ENCODE results near the gene LBH.

LBH gene

DNA sequence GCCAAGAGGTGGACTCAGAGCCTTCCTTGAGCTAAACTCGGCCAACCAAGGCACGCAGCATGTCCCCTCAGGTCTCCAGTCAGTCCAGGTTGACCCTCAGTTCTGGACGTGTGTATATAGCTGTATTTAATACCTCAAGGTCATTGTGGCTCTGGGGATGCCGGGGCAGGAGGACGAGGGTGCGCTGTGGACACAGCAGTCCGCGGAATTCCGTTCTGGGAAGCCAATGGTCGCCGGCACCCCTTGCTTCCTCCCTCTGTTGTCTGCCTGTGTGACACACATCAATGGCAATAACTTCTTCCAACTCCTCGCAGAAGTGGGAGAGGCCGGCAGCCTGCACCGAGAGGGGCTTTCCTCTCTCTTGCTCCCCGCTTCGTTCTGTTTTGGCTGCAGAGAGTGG lies 27.7 kb downstream of the LBH start:
- no peak for DNase-seq (ENCODE audit: low read depth)
- no peak overlapping the region for H3K4me3 ChIP-seq (ENCODE audit: low read length)
- TF ChIP-seq, protein P1, sequence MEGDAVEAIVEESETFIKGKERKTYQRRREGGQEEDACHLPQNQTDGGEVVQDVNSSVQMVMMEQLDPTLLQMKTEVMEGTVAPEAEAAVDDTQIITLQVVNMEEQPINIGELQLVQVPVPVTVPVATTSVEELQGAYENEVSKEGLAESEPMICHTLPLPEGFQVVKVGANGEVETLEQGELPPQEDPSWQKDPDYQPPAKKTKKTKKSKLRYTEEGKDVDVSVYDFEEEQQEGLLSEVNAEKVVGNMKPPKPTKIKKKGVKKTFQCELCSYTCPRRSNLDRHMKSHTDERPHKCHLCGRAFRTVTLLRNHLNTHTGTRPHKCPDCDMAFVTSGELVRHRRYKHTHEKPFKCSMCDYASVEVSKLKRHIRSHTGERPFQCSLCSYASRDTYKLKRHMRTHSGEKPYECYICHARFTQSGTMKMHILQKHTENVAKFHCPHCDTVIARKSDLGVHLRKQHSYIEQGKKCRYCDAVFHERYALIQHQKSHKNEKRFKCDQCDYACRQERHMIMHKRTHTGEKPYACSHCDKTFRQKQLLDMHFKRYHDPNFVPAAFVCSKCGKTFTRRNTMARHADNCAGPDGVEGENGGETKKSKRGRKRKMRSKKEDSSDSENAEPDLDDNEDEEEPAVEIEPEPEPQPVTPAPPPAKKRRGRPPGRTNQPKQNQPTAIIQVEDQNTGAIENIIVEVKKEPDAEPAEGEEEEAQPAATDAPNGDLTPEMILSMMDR (conservative IDR thresholded peaks at IDR 0.05; ENCODE audit: low read depth, low read length) = no peak

DNA sequence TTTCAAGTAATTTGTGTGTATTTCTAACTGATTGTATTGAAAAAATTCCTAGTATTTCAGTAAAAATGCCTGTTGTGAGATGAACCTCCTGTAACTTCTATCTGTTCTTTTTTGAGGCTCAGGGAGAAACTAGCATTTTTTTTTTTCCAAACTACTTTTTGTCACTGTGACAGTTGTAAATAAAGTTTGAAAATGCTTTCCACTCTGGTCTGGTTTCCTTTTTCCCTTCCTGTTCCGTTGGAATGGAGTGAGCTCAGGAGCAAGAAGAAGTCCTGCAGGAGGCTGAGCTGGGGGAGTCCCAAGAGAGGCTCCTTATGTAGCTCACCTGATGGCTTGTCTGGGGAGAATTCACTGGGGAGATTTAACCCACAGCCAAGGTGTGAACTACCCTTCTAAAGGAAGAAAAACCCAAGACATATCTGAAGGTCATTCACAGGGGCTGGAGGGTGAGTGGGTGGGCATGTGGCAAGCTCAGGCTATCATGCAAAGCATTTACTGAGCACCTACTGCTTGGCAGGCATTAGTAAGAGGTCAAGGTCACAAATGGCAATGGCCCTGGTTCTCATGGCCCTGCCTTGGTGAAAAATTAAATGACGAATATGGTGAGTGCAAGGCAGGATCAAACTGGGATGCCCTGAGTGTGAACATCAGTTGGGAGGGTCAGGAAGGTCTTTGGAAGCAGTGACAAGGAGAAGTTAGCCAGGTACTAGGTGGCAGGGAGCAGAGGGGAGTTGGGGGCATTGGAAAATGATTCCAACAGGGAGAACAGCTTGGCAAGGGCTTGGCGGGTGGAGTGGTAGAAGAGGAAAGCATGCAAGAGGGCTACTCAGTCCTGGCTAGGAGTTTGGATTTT lies 28.7 kb downstream of the LBH start:
- H3K4me3 ChIP-seq (ENCODE audit: low read length) = no peak overlapping the region
- TF ChIP-seq, protein P1 (conservative IDR thresholded peaks at IDR 0.05; ENCODE audit: low read depth, low read length) = no peak
- no peak for DNase-seq (ENCODE audit: low read depth)

DNA sequence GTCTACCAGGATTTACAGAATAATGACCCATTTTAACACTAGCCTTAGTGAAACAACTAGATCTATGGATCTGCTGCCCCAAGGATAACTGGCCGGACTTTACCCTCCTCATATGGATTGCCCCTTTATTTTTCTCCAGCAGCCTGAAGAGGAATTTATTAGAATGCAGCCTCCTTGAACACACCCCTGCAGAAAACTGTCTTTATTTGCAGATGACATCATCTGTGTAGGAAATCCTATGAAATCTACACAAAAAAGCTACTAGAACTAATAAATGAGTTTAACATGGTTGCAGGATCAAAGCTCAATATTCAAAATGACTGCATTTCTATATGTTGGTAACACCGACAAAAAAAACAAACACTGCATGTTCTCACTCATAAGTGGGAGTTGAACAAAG lies 29.6 kb downstream of the LBH start:
- no peak overlapping the region for H3K4me3 ChIP-seq (ENCODE audit: low read length)
- TF ChIP-seq, protein P1 (conservative IDR thresholded peaks at IDR 0.05; ENCODE audit: low read depth, low read length) = no peak
- no peak for DNase-seq (ENCODE audit: low read depth)

DNA sequence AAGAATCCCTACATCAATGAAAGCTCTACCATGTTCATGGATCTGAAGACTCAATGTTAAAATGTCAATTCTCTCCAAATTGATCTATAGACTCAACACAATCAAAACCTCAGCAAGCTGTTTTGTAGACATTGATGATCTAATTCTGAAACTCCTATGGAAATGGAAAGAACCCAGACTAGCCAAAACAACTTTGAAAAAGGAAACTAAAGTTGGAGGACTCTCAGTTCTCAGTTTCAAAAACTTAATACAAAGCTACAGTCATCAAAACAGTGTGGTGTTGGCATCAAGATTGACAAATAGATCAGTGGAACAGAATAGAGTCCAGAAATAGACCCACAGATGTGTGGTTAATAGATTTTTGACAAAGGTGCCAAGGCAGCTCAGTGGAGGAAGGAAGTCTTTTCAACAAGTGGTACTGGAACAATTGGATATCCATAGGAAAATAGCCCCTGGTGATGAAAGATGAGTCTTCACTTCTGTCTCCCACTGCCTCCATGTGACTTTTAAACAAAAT lies 30.4 kb downstream of the LBH start:
- TF ChIP-seq, protein P1 (conservative IDR thresholded peaks at IDR 0.05; ENCODE audit: low read depth, low read length) = no peak

DNA sequence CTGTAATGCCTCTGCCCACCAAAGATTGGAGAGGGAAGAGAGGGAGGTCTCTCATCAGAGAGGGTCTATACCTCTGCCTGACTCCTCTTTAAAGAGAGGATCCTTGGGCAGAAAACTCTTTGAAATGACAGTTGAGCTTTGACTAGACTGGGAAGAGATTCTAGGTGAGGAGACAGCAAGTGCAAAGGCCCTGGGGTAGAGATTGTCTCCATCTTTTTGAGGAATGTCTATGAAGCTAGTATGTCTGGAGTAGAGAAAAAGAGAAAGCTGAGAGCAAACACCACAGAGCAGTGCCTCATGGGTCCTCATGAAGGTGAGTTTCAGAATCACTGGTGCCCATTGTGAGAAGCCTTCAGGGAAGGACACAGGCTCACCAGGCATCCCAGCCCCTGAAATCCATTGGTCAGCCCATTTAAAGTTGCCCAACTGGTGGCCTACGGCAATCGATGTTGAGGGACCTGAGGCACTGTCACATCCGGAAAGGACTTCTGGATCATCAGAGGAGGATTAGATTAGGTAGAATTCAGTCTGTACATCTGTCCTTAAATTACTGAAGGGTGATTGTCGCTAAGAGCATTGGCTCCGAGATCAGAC lies 31.5 kb downstream of the LBH start:
- TF ChIP-seq, protein P1 (conservative IDR thresholded peaks at IDR 0.05; ENCODE audit: low read depth, low read length) = no peak
- no peak for DNase-seq (ENCODE audit: low read depth)
- H3K4me3 ChIP-seq (ENCODE audit: low read length) = no peak overlapping the region

More for the DNA sequence above, 30.4 kb downstream of the LBH start:
- DNase-seq (ENCODE audit: low read depth) = no peak
- no peak overlapping the region for H3K4me3 ChIP-seq (ENCODE audit: low read length)

DNA sequence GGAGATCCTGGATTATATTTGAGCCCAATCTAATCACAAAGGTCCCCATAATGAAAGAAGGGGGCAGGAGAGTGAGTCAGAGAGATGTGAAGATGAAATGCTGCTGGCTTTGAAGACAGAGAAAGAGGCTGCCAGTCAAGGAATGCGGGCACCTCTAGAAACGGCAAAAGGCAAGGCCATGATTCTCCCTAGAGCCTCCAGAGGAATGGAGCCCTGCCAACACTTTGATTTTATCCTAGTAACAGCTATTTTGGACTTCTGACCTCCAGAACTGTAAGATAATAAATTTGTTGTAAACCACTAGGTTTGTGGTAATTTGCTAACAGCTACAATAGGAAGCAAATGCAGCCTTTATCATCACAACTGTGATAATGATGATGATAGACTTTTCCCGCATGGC lies 32.9 kb downstream of the LBH start:
- TF ChIP-seq, protein P1 (conservative IDR thresholded peaks at IDR 0.05; ENCODE audit: low read depth, low read length) = no peak
- no peak overlapping the region for H3K4me3 ChIP-seq (ENCODE audit: low read length)
- no peak for DNase-seq (ENCODE audit: low read depth)

Measured in retinal pigment epithelial cell (primary cell).